Body of pancreas (tissue), 4 donors: ENCODE data around the gene BRAT1. TPM values are rescaled to one million over a fixed set of nuclear protein-coding genes. Genes with fewer than 3 reads are reported as not detected.

Experiments
- ATAC-seq: fragments of 150-250 bp; one replicate; pipeline ENCODE4 v1.9.1; 2016
- DNase-seq, 4 donors: peaks; one replicate each; pipeline ENCODE4 v3.0.0-alpha.2; 2019
- H3K27ac ChIP-seq, 4 donors: fragments of 200-600 bp; sonication (generic); 1 replicate in 3 of 4; 2 replicates in 1 of 4; pipeline versions ENCODE4 v1.5.1 to v1.6.1; 2016 to 2019; ENCODE audit warnings: mild to moderate bottlenecking in 1 of 4, mixed read lengths in 1 of 4, moderate library complexity in 1 of 4
- H3K27me3 ChIP-seq, 2 donors: fragments of 200-600 bp; sonication (generic); one replicate each; pipeline ENCODE4 v1.6.0; 2016; ENCODE audit warnings: mild to moderate bottlenecking in 1 of 2
- H3K36me3 ChIP-seq, 2 donors: fragments of 200-600 bp; sonication (generic); replicated peaks in 1 of 2; 2 replicates each; pipeline ENCODE4 v1.5.1; 2016; ENCODE audit warnings: low read depth in 2 of 2; ENCODE audit not compliant: insufficient read depth in 1 of 2
- H3K4me1 ChIP-seq: fragments of 200-600 bp; sonication (generic); one replicate; pipeline ENCODE4 v1.6.0; 2016
- H3K4me3 ChIP-seq, 2 donors: fragments of 200-600 bp; sonication (generic); 1 replicate in 1 of 2; 2 replicates in 1 of 2; pipeline ENCODE4 v1.5.1; 2016 to 2019
- H3K9me3 ChIP-seq, 3 donors: fragments of 200-600 bp; sonication (generic); 1 replicate in 2 of 3; 2 replicates in 1 of 3; pipeline ENCODE4 v1.5.1; 2016
- CTCF ChIP-seq, 7 experiments: fragments of 450-650 bp in 4 of 7; fragments of 200-600 bp in 3 of 7; sonication (generic) in 3 of 7; IDR thresholded peaks; one replicate each; pipeline ENCODE4 v1.5.1; 2016 to 2019; ENCODE audit warnings: antibody characterized with exemption in 7 of 7
- POLR2A ChIP-seq, 3 donors: fragments of 450-650 bp; IDR thresholded peaks; one replicate each; pipeline ENCODE4 v1.6.1; 2016; ENCODE audit warnings: antibody characterized with exemption in 3 of 3, mild to moderate bottlenecking in 2 of 3
- WGBS, 2 donors: methylation state at CpG; one replicate each; pipeline ENCODE4 v1.1.5; 2017; 5-methylcytosine and 5-hydroxymethylcytosine counted together
- intact Hi-C: fragments of 100-400 bp; cut with DNase I; formaldehyde crosslinking; loops from one replicate; pipeline ENCODE4 v1.15.1; 2023
- total RNA-seq, 2 donors: library from RNA; depleted of rRNA; stranded (reverse); fragments of >200 nt; gene quantifications; one replicate each; pipeline ENCODE4 v1.1.0, GENCODE V29; 2016

The BRAT1 gene
- total RNA-seq, 2 donors from 2014 or later: 36.6 to 46.8 TPM

GRCh38 chr7:2527505-2528467, 27.5 kb downstream of the BRAT1 start:
- H3K27me3 ChIP-seq: no peaks in the 10 kb centered on the region
- DNase-seq (peak in 2 of 4 donors; percentile 51 to 72), ATAC-seq (no peak)
- TF ChIP-seq CTCF (IDR thresholded peaks at IDR 0.05): no peak
- TF ChIP-seq POLR2A (IDR thresholded peaks at IDR 0.05): no peak
- peak overlapping the region; percentile 89 to 98 (median 93) for H3K27ac ChIP-seq
- no peaks in the 10 kb centered on the region for H3K9me3 ChIP-seq
- peaks cover 89% of the 10 kb centered on the region for H3K4me1 ChIP-seq
- intact Hi-C loops: no loop called here
- H3K36me3 ChIP-seq: no peaks in the 10 kb centered on the region
- WGBS, 2 donors: 46 to 57% methylated on average over 10 to 17 of the region's 17 CpGs
- H3K4me3 ChIP-seq: no peak overlapping the region

GRCh38 chr7:2526659-2527504, 28.4 kb downstream of the BRAT1 start:
- WGBS, 2 donors: 66 to 73% methylated on average over 3 to 35 of the region's 40 CpGs
- H3K4me3 ChIP-seq: no peak overlapping the region
- peak in 2 of 4 donors; percentile 36 to 61 for DNase-seq
- H3K27me3 ChIP-seq: no peaks in the 10 kb centered on the region
- peaks cover 98% of the 10 kb centered on the region for H3K4me1 ChIP-seq
- H3K27ac ChIP-seq: peak overlapping the region; percentile 89 to 98 (median 93)
- ATAC-seq: no peak
- H3K9me3 ChIP-seq: no peaks in the 10 kb centered on the region
- TF ChIP-seq POLR2A (IDR thresholded peaks at IDR 0.05): peak in 1 of 3 donors; percentile 8
- no peak for TF ChIP-seq CTCF (IDR thresholded peaks at IDR 0.05)
- intact Hi-C loops: no loop called here
- H3K36me3 ChIP-seq: no peaks in the 10 kb centered on the region

GRCh38 chr7:2525658-2526630, 29.4 kb downstream of the BRAT1 start:
- TF ChIP-seq POLR2A (IDR thresholded peaks at IDR 0.05) (no peak), CTCF (IDR thresholded peaks at IDR 0.05) (no peak)

More at GRCh38 chr7:2525658-2526630, 29.4 kb downstream of the BRAT1 start:
- Histone ChIP-seq H3K36me3 (no peaks in the 10 kb centered on the region), H3K4me3 (no peak overlapping the region), H3K27me3 (no peaks in the 10 kb centered on the region), H3K9me3 (no peaks in the 10 kb centered on the region), H3K4me1 (peaks cover 98% of the 10 kb centered on the region), H3K27ac (peak overlapping the region; percentile 89 to 98 (median 93))
- DNase-seq (peak in 2 of 4 donors; percentile 44 to 47), ATAC-seq (no peak)
- intact Hi-C loops: no loop called here
- WGBS, 2 donors: 48 to 60% methylated on average over 4 to 36 of the region's 36 CpGs
